HG03432 (cell line): ENCODE measurements around the gene STXBP4.

ENCODE experiments used
- ATAC-seq: cut with Tn5 transposase; IDR thresholded peaks from one replicate; pipeline ENCODE4 v1.9.1; 2021; ENCODE audit warnings: mild to moderate bottlenecking, moderate library complexity; ENCODE audit not compliant: unreplicated experiment

The STXBP4 gene, protein sequence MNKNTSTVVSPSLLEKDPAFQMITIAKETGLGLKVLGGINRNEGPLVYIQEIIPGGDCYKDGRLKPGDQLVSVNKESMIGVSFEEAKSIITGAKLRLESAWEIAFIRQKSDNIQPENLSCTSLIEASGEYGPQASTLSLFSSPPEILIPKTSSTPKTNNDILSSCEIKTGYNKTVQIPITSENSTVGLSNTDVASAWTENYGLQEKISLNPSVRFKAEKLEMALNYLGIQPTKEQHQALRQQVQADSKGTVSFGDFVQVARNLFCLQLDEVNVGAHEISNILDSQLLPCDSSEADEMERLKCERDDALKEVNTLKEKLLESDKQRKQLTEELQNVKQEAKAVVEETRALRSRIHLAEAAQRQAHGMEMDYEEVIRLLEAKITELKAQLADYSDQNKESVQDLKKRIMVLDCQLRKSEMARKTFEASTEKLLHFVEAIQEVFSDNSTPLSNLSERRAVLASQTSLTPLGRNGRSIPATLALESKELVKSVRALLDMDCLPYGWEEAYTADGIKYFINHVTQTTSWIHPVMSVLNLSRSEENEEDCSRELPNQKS

GRCh38 chr17:54968262-54968987, at the start of gene STXBP4, which contains the start of gene COX11:
STXBP4 (plus strand) TSS chr17:54968765; CDS start chr17:54986220, 17,455 bp downstream.
COX11 (minus strand) TSS chr17:54968654; CDS start chr17:54968646, 8 bp downstream.
- ATAC-seq, result peak; percentile 97

- no peak for ATAC-seq
Observed at GRCh38 chr17:54919425-54919824, 49.1 kb upstream of the STXBP4 start.

- ATAC-seq, result peak; percentile 78
Observed at GRCh38 chr17:54920819-54921218, 47.7 kb upstream of the STXBP4 start.

- no peak for ATAC-seq
Observed at GRCh38 chr17:54924405-54924804, 44.2 kb upstream of the STXBP4 start.

GRCh38 chr17:54927525-54927924, 41.0 kb upstream of the STXBP4 start:
- ATAC-seq, result no peak

GRCh38 chr17:54932711-54933110, 35.9 kb upstream of the STXBP4 start:
- ATAC-seq, result no peak

- ATAC-seq, result no peak
Observed at GRCh38 chr17:54933921-54934320, 34.6 kb upstream of the STXBP4 start.

GRCh38 chr17:54935471-54935870, 33.1 kb upstream of the STXBP4 start:
- ATAC-seq, result no peak

DNA sequence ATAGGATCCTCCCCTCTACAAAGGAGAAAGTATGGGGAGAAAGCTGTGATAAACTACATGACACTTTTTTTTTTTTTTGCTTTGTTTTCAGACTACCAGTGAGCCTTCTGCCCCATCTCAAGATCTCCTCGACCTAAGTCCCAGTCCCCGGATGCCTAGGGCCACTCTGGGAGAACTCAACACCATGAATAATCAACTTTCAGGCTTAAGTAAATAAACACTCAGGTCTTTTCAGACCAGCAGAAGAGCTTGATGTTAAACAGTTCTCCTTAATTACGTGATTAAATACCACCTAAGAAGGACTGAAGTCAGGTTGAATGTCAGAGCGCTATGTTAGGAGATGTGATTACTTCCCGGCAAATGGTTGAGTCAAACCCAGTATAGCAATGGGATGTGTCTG, 31.5 kb upstream of the STXBP4 start:
- ATAC-seq, result no peak

- ATAC-seq, result no peak
Observed at GRCh38 chr17:54937426-54937825, 31.1 kb upstream of the STXBP4 start.

GRCh38 chr17:54941285-54941684, 27.3 kb upstream of the STXBP4 start:
- ATAC-seq, result no peak

- ATAC-seq, result no peak
Observed at GRCh38 chr17:54944796-54945195, 23.8 kb upstream of the STXBP4 start.

GRCh38 chr17:54945231-54945630, 23.3 kb upstream of the STXBP4 start:
- no peak for ATAC-seq

- ATAC-seq, result no peak
Observed at GRCh38 chr17:54945671-54946070, 22.9 kb upstream of the STXBP4 start.

- ATAC-seq, result no peak
Observed at GRCh38 chr17:54947396-54947795, 21.2 kb upstream of the STXBP4 start.

DNA sequence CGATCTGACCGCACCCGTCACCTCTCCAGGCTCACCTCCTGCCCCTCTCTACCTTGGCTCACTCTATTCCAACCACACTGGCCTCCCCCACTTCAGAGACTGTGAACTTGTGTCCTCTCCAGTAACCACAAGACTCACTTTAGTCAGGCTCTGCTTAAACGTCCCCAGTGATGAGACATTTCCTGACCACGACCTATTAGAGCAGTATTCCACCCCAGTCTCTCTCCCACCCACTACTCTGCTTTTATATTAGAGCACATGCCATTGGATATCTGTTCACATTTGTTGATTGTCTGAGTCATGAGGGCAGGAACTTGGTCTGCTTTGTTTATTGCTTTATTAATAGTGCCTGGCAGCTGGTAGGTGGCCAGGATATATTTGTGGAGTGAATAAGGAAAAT, 20.2 kb upstream of the STXBP4 start:
- peak; percentile 56 for ATAC-seq

GRCh38 chr17:54950116-54950515, 18.4 kb upstream of the STXBP4 start:
- ATAC-seq, result no peak

GRCh38 chr17:54951286-54951685, 17.3 kb upstream of the STXBP4 start:
- no peak for ATAC-seq

DNA sequence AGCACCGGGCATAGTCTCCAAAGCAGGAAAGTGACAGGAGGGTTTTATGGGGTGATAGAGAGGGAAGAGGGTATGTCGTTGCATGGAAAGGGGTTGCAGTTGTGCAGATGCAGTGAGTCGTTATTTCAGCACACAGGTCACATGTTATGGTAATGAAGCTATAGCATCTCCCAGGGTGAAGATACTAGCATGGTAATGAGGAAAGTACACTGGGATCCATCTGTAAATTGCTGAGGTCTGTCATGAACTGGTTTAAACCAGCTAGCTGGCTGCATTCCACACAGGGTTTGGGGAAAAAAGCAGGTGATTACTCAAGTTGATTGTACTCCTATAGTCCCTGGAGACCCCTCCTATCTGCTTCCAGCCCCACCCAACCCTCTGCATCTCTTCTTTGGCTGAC, 11.8 kb upstream of the STXBP4 start:
- no peak for ATAC-seq

DNA sequence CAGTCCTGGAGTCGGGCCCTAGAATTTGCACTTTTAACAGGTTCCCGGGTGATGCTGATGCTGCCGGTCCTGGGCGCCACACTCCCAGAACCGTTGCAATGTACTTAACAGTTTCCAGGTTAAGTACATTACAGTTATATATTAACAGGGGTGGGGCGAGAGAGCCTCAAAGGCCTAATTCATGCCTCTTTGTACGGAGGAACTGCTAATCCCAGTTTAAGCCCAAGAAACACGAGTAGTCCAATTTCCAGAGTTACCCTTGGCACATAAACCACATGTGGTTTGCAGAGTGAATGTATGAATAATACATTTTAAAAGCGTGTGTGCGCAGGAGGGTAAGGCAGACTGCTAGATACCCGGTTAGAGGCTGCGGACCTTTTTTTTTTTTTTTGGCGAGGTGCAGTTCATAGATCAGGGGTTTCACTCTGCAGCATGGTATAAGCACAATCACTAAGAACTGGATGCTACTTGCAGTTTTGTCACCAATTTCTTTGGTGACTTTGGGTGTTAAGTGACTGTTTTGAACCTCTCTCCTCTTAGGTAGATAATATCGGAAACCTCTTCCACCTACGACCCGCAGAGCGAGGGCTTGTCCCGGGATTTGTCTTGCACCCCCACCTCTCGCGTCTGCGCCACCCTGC, 824 bp upstream of the STXBP4 start:
- ATAC-seq, result peak; percentile 18

GRCh38 chr17:54968988-54969332, 395 bp downstream of the STXBP4 start:
- peak; percentile 35 for ATAC-seq
